ENCODE data around the gene BACH2.
"Not testable (repeated sequence)": the region's sequence is repeated elsewhere in the genome, so short reads cannot be mapped to it uniquely, and the experiment has no call there.

BACH2 gene

GRCh38 chr6:90033746-90034271 lies 262.8 kb downstream of the BACH2 start:
- no peak for TF ChIP-seq POLR2AphosphoS5 (IDR thresholded peaks at IDR 0.05; ENCODE audit: low read depth, low read length)
- no peak for TF ChIP-seq TAF1 (IDR thresholded peaks at IDR 0.05; ENCODE audit: borderline replicate concordance, low read depth, low read length)
- TF ChIP-seq POLR2A (IDR thresholded peaks at IDR 0.05; ENCODE audit: low read depth, low read length), result no peak
- no peak for DNase-seq (ENCODE audit: insufficient read length)
- no peak for FAIRE-seq

GRCh38 chr6:90032489-90033212 lies 264.0 kb downstream of the BACH2 start:
- not testable (repeated sequence) for DNase-seq (ENCODE audit: insufficient read length); FAIRE-seq

GRCh38 chr6:90028995-90029635 lies 267.5 kb downstream of the BACH2 start:
- no peak for TF ChIP-seq POLR2AphosphoS5 (IDR thresholded peaks at IDR 0.05; ENCODE audit: low read depth, low read length)
- no peak for DNase-seq (ENCODE audit: insufficient read length)
- FAIRE-seq, result no peak

GRCh38 chr6:90028066-90028778 lies 268.4 kb downstream of the BACH2 start:
- FAIRE-seq (no peak), DNase-seq (ENCODE audit: insufficient read length) (no peak)
- TF ChIP-seq TAF1 (IDR thresholded peaks at IDR 0.05; ENCODE audit: borderline replicate concordance, low read depth, low read length), result no peak
- TF ChIP-seq POLR2A (IDR thresholded peaks at IDR 0.05; ENCODE audit: low read depth, low read length), result no peak
- TF ChIP-seq POLR2AphosphoS5 (IDR thresholded peaks at IDR 0.05; ENCODE audit: low read depth, low read length), result no peak

- DNase-seq (ENCODE audit: insufficient read length) (no peak), FAIRE-seq (no peak)
- TF ChIP-seq POLR2AphosphoS5 (IDR thresholded peaks at IDR 0.05; ENCODE audit: low read depth, low read length) (no peak), POLR2A (IDR thresholded peaks at IDR 0.05; ENCODE audit: low read depth, low read length) (no peak), TAF1 (IDR thresholded peaks at IDR 0.05; ENCODE audit: borderline replicate concordance, low read depth, low read length) (no peak)
Observed at GRCh38 chr6:90026216-90026615, 270.4 kb downstream of the BACH2 start.

- FAIRE-seq (no peak), DNase-seq (ENCODE audit: insufficient read length) (no peak)
- TF ChIP-seq POLR2AphosphoS5 (IDR thresholded peaks at IDR 0.05; ENCODE audit: low read depth, low read length) (no peak), TAF1 (IDR thresholded peaks at IDR 0.05; ENCODE audit: borderline replicate concordance, low read depth, low read length) (no peak), POLR2A (IDR thresholded peaks at IDR 0.05; ENCODE audit: low read depth, low read length) (no peak)
Observed at GRCh38 chr6:90025523-90026061, 271.1 kb downstream of the BACH2 start.

- DNase-seq (ENCODE audit: insufficient read length) (no peak), FAIRE-seq (no peak)
- TF ChIP-seq TAF1 (IDR thresholded peaks at IDR 0.05; ENCODE audit: borderline replicate concordance, low read depth, low read length) (no peak), POLR2AphosphoS5 (IDR thresholded peaks at IDR 0.05; ENCODE audit: low read depth, low read length) (no peak), POLR2A (IDR thresholded peaks at IDR 0.05; ENCODE audit: low read depth, low read length) (no peak)
Observed at GRCh38 chr6:90024633-90025032, 272.0 kb downstream of the BACH2 start.

- FAIRE-seq (no peak), DNase-seq (ENCODE audit: insufficient read length) (no peak)
- no peak for TF ChIP-seq TAF1 (IDR thresholded peaks at IDR 0.05; ENCODE audit: borderline replicate concordance, low read depth, low read length)
- TF ChIP-seq POLR2AphosphoS5 (IDR thresholded peaks at IDR 0.05; ENCODE audit: low read depth, low read length), result no peak
- no peak for TF ChIP-seq POLR2A (IDR thresholded peaks at IDR 0.05; ENCODE audit: low read depth, low read length)
Observed at GRCh38 chr6:90021711-90022110, 274.9 kb downstream of the BACH2 start.

GRCh38 chr6:90020746-90021145 lies 275.9 kb downstream of the BACH2 start:
- TF ChIP-seq TAF1 (IDR thresholded peaks at IDR 0.05; ENCODE audit: borderline replicate concordance, low read depth, low read length) (no peak), POLR2AphosphoS5 (IDR thresholded peaks at IDR 0.05; ENCODE audit: low read depth, low read length) (no peak), POLR2A (IDR thresholded peaks at IDR 0.05; ENCODE audit: low read depth, low read length) (no peak)
- no peak for FAIRE-seq
- no peak for DNase-seq (ENCODE audit: insufficient read length)

- no peak for FAIRE-seq
- no peak for DNase-seq (ENCODE audit: insufficient read length)
- no peak for TF ChIP-seq POLR2AphosphoS5 (IDR thresholded peaks at IDR 0.05; ENCODE audit: low read depth, low read length)
- no peak for TF ChIP-seq POLR2A (IDR thresholded peaks at IDR 0.05; ENCODE audit: low read depth, low read length)
- no peak for TF ChIP-seq TAF1 (IDR thresholded peaks at IDR 0.05; ENCODE audit: borderline replicate concordance, low read depth, low read length)
Observed at GRCh38 chr6:90019216-90019615, 277.4 kb downstream of the BACH2 start.

- no peak for DNase-seq (ENCODE audit: insufficient read length)
- TF ChIP-seq POLR2AphosphoS5 (IDR thresholded peaks at IDR 0.05; ENCODE audit: low read depth, low read length) (no peak), TAF1 (IDR thresholded peaks at IDR 0.05; ENCODE audit: borderline replicate concordance, low read depth, low read length) (no peak), POLR2A (IDR thresholded peaks at IDR 0.05; ENCODE audit: low read depth, low read length) (no peak)
- no peak for FAIRE-seq
Observed at GRCh38 chr6:90015883-90016282, 280.8 kb downstream of the BACH2 start.

Measured in GM12892 (cell line).